Neural cell (in vitro differentiated cells): ENCODE results near the gene MICAL2.

Experiments
- REST ChIP-seq: IDR thresholded peaks from 2 replicates; pipeline ENCODE4 v1.6.1; 2012; ENCODE audit warnings: borderline replicate concordance
- SMC3 ChIP-seq: fragments of 450-650 bp; conservative IDR thresholded peaks from 2 replicates; pipeline ENCODE4 v1.6.1; 2014; ENCODE audit warnings: antibody characterized with exemption, mild to moderate bottlenecking, moderate library complexity; ENCODE audit not compliant: poor library complexity
- TF ChIP-seq, protein P1 (sequence below): fragments of 450-650 bp; IDR thresholded peaks from 2 replicates; pipeline ENCODE4 v1.5.1; 2014; ENCODE audit warnings: antibody characterized with exemption, mild to moderate bottlenecking, moderate library complexity; ENCODE audit not compliant: poor library complexity, severe bottlenecking

DNA sequence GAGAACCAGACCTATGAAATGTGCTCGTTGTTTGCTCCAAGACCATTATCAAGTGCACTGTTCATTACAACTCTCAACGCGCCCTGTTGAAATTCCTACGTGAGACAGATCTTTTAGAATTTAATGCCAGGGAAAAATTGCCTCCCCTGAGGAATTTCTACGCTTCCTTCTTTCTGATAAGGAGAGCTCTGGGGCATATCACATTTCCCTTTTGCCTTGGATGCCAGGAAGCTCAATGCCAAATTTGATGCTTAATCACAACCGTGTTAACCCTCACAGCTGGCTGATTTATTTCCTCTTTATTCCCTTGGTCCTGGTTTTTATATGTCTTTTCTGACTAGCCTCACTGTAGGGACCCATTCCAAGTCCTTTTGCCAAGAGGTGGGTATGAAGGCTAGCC is 109.4 kb downstream of the MICAL2 start:
- TF ChIP-seq, protein P1, sequence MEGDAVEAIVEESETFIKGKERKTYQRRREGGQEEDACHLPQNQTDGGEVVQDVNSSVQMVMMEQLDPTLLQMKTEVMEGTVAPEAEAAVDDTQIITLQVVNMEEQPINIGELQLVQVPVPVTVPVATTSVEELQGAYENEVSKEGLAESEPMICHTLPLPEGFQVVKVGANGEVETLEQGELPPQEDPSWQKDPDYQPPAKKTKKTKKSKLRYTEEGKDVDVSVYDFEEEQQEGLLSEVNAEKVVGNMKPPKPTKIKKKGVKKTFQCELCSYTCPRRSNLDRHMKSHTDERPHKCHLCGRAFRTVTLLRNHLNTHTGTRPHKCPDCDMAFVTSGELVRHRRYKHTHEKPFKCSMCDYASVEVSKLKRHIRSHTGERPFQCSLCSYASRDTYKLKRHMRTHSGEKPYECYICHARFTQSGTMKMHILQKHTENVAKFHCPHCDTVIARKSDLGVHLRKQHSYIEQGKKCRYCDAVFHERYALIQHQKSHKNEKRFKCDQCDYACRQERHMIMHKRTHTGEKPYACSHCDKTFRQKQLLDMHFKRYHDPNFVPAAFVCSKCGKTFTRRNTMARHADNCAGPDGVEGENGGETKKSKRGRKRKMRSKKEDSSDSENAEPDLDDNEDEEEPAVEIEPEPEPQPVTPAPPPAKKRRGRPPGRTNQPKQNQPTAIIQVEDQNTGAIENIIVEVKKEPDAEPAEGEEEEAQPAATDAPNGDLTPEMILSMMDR = no peak
- TF ChIP-seq SMC3 = no peak
- TF ChIP-seq REST = no peak
